ENCODE data around the gene SOX11. TPM values are rescaled to one million over a fixed set of nuclear protein-coding genes. Genes with fewer than 3 reads are reported as not detected.
A peak's percentile ranks its signal among the peaks of the same experiment; 100 is the strongest.

The SOX11 gene
- total RNA-seq, 2 donors from 2014 or later = not detected

DNA sequence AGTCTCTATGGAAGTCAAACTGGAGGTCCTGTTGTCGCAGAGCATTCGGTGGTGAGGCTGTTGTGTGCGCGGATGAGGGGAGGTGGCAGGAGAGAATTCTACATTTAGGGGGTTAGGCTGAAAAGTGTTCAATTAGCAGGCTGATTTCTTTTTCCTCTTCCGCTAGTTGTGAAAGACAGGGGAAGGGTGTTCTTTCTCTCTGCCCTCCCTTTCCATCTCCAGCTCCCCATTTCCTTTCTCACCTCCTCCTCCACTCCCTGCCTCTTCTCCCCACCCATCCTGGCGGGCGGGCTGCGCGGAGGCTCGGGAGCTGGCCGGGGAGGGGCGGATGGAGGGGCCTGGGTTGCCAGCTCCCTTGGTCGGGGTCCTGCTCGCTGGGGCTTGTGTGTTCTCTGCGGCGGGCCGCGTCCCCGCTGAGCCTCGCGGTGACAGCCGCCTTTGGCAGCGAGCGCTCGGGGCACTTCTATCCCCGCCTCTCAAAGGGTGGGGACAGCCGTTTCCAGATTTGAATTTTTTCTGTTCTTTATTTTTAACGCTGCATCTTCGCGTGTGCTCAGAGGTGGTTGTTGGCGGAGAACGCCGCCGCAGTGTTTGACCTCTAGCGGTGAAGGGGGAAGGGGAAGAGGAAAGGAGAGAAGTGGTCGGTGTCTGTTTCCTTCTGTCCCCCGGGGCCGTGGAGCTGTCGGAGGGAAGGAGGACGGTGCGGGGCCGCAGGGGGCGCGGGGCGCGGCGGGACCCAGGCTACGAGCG lies 3.6 kb downstream of the SOX11 start:
- Histone ChIP-seq H3K36me3 (no peaks in the 10 kb centered on the region), H3K4me3 (peak overlapping the region; percentile 42), H3K9me3 (no peaks in the 10 kb centered on the region), H3K27me3 (replicated peaks; ENCODE audit: insufficient read depth) (peaks cover 9% of the 10 kb centered on the region), H3K4me1 (ENCODE audit: control insufficient read depth in 1 of 2, low read depth in 2 of 2) (peaks cover 7 to 30% of the 10 kb centered on the region in 2 donors), H3K27ac (no peak overlapping the region)
- ATAC-seq (ENCODE audit: insufficient number of reproducible peaks, low FRiP score, low read depth) (no peak), DNase-seq (ENCODE audit: low spot score) (no peak)
- TF ChIP-seq, protein P1, sequence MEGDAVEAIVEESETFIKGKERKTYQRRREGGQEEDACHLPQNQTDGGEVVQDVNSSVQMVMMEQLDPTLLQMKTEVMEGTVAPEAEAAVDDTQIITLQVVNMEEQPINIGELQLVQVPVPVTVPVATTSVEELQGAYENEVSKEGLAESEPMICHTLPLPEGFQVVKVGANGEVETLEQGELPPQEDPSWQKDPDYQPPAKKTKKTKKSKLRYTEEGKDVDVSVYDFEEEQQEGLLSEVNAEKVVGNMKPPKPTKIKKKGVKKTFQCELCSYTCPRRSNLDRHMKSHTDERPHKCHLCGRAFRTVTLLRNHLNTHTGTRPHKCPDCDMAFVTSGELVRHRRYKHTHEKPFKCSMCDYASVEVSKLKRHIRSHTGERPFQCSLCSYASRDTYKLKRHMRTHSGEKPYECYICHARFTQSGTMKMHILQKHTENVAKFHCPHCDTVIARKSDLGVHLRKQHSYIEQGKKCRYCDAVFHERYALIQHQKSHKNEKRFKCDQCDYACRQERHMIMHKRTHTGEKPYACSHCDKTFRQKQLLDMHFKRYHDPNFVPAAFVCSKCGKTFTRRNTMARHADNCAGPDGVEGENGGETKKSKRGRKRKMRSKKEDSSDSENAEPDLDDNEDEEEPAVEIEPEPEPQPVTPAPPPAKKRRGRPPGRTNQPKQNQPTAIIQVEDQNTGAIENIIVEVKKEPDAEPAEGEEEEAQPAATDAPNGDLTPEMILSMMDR (IDR thresholded peaks at IDR 0.05) = no peak

GRCh38 chr2:5696404-5696944 lies 4.3 kb downstream of the SOX11 start:
- ATAC-seq (ENCODE audit: insufficient number of reproducible peaks, low FRiP score, low read depth) = no peak
- peaks cover 7 to 27% of the 10 kb centered on the region in 2 donors for H3K4me1 ChIP-seq (ENCODE audit: control insufficient read depth in 1 of 2, low read depth in 2 of 2)
- peaks cover 9% of the 10 kb centered on the region for H3K27me3 ChIP-seq (replicated peaks; ENCODE audit: insufficient read depth)

GRCh38 chr2:5696945-5697521 lies 4.8 kb downstream of the SOX11 start:
- Histone ChIP-seq H3K4me1 (ENCODE audit: control insufficient read depth in 1 of 2, low read depth in 2 of 2) (peaks cover 7 to 26% of the 10 kb centered on the region in 2 donors), H3K9me3 (no peaks in the 10 kb centered on the region), H3K36me3 (no peaks in the 10 kb centered on the region), H3K27me3 (replicated peaks; ENCODE audit: insufficient read depth) (peaks cover 9% of the 10 kb centered on the region), H3K4me3 (peak overlapping the region; percentile 42), H3K27ac (no peak overlapping the region)
- no peak for ATAC-seq (ENCODE audit: insufficient number of reproducible peaks, low FRiP score, low read depth)
- TF ChIP-seq, protein P1 (IDR thresholded peaks at IDR 0.05) = no peak
- DNase-seq (ENCODE audit: low spot score) = no peak

More at GRCh38 chr2:5696404-5696944, 4.3 kb downstream of the SOX11 start:
- Histone ChIP-seq H3K27ac (no peak overlapping the region), H3K4me3 (peak overlapping the region; percentile 42), H3K36me3 (no peaks in the 10 kb centered on the region), H3K9me3 (no peaks in the 10 kb centered on the region)
- no peak for DNase-seq (ENCODE audit: low spot score)
- TF ChIP-seq, protein P1 (IDR thresholded peaks at IDR 0.05) = no peak

- TF ChIP-seq, protein P1 (IDR thresholded peaks at IDR 0.05) = no peak
- H3K4me1 ChIP-seq (ENCODE audit: control insufficient read depth in 1 of 2, low read depth in 2 of 2) = peaks cover 7 to 26% of the 10 kb centered on the region in 2 donors
- no peaks in the 10 kb centered on the region for H3K9me3 ChIP-seq
- no peak for DNase-seq (ENCODE audit: low spot score)
- ATAC-seq (ENCODE audit: insufficient number of reproducible peaks, low FRiP score, low read depth) = no peak
- H3K27me3 ChIP-seq (replicated peaks; ENCODE audit: insufficient read depth) = peaks cover 9% of the 10 kb centered on the region
- H3K27ac ChIP-seq = no peak overlapping the region
- H3K4me3 ChIP-seq = no peak overlapping the region
- H3K36me3 ChIP-seq = no peaks in the 10 kb centered on the region
Measured at GRCh38 chr2:5697562-5697961, 5.4 kb downstream of the SOX11 start.

- Histone ChIP-seq H3K4me3 (no peak overlapping the region), H3K36me3 (no peaks in the 10 kb centered on the region)
Measured at GRCh38 chr2:5698134-5698533, 6.0 kb downstream of the SOX11 start.

More at GRCh38 chr2:5698134-5698533, 6.0 kb downstream of the SOX11 start:
- Histone ChIP-seq H3K4me1 (ENCODE audit: control insufficient read depth in 1 of 2, low read depth in 2 of 2) (peaks cover 7 to 21% of the 10 kb centered on the region in 2 donors), H3K27ac (no peak overlapping the region), H3K27me3 (replicated peaks; ENCODE audit: insufficient read depth) (peaks cover 5% of the 10 kb centered on the region), H3K9me3 (no peaks in the 10 kb centered on the region)
- ATAC-seq (ENCODE audit: insufficient number of reproducible peaks, low FRiP score, low read depth) (no peak), DNase-seq (ENCODE audit: low spot score) (no peak)
- TF ChIP-seq, protein P1 (IDR thresholded peaks at IDR 0.05) = no peak
